ENCODE measurements around the gene RHPN2. TPM values are rescaled to one million over a fixed set of nuclear protein-coding genes. Genes with fewer than 3 reads are reported as not detected.
"Not testable (repeated sequence)": the region's sequence is repeated elsewhere in the genome, so short reads cannot be mapped to it uniquely, and the experiment has no call there.

RHPN2 gene
- total RNA-seq, 2 donors from 2014 or later, result 11.2 to 54.4 TPM

DNA sequence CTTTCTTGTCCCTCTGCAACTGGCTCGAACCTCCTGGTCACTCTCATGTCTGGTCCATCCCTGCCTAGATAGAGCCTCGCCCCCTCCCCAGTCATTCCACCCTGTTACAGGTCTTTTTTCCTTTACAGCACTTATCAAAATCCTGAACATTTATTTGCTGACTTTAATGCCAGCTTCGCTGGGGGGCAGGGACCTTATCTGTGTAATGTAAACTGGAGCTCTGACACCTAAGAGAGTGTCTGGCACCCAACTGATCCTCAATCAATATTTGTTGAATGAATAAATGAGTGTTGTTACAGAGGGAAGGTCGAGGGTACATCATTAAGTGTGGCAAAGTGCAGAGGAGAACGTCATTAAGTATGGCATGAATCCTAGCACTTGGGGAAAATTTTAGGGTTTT, 76.0 kb downstream of the RHPN2 start:
- Histone ChIP-seq H3K4me3 (no peak overlapping the region), H3K4me1 (peaks cover 10% of the 10 kb centered on the region), H3K9me3 (no peaks in the 10 kb centered on the region), H3K36me3 (replicated peaks in 1 of 2; ENCODE audit: insufficient read depth in 1 of 2, low read depth in 2 of 2) (peaks cover 0 to under 1% of the 10 kb centered on the region in 2 donors), H3K27ac (no peak overlapping the region), H3K27me3 (no peaks in the 10 kb centered on the region)
- intact Hi-C loops (cut with DNase I), result no loop called here
- ATAC-seq, result no peak
- peak in 1 of 4 donors; percentile 43 for DNase-seq
- 17 to 26% methylated on average over 5 of the region's 5 CpGs for WGBS, 2 donors
- no peak for TF ChIP-seq POLR2A (IDR thresholded peaks at IDR 0.05)
- TF ChIP-seq, protein P1, sequence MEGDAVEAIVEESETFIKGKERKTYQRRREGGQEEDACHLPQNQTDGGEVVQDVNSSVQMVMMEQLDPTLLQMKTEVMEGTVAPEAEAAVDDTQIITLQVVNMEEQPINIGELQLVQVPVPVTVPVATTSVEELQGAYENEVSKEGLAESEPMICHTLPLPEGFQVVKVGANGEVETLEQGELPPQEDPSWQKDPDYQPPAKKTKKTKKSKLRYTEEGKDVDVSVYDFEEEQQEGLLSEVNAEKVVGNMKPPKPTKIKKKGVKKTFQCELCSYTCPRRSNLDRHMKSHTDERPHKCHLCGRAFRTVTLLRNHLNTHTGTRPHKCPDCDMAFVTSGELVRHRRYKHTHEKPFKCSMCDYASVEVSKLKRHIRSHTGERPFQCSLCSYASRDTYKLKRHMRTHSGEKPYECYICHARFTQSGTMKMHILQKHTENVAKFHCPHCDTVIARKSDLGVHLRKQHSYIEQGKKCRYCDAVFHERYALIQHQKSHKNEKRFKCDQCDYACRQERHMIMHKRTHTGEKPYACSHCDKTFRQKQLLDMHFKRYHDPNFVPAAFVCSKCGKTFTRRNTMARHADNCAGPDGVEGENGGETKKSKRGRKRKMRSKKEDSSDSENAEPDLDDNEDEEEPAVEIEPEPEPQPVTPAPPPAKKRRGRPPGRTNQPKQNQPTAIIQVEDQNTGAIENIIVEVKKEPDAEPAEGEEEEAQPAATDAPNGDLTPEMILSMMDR (IDR thresholded peaks at IDR 0.05), result no peak

DNA sequence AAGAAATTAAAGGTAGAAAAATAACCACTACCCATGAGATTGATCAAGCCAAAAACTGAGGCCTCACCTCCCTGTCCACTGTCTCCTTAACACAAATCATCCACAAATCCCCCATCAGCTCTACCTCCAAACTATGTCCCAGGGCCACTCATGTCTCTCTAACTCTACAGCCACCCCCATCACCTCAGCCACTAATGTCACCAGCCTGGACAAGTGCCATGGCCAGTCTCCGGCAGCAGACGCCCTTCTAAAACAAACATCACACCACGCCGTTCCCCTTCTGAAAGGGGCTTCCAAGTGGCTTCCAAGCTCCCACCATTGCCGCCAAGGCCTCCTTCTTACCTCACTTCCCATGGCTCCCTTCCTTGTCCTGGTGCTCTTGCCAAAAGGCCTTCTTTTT, 76.4 kb downstream of the RHPN2 start:
- H3K27ac ChIP-seq; H3K9me3 ChIP-seq; H3K27me3 ChIP-seq; H3K36me3 ChIP-seq (replicated peaks in 1 of 2; ENCODE audit: insufficient read depth in 1 of 2, low read depth in 2 of 2); H3K4me3 ChIP-seq; H3K4me1 ChIP-seq; ATAC-seq; intact Hi-C loops (cut with DNase I): not testable (repeated sequence)
- WGBS, 2 donors, result 12 to 32% methylated on average over 5 of the region's 5 CpGs
- DNase-seq, result peak in 2 of 4 donors; percentile 19 to 26

DNA sequence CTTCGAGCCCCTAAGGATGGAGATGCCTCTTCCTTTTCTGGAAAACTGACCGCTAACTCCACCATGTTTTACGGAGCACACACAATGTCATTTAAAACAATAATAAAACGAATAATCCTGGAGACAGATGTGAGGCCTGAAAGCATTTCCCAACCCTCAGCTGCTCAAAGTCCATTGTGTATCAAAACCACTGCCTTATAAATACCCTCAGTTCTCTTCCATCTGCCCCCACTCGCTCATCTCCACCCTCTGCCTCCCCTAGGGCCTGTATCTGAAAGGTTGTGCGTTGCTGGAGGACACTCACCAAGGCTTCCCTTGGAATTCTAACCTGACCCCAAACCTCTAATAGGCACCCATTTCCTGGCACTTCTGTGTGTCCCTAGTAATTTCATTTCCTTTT, 82.2 kb downstream of the RHPN2 start:
- H3K27ac ChIP-seq; H3K9me3 ChIP-seq; intact Hi-C loops (cut with DNase I); H3K4me1 ChIP-seq; ATAC-seq; H3K27me3 ChIP-seq; H3K4me3 ChIP-seq; DNase-seq; H3K36me3 ChIP-seq (replicated peaks in 1 of 2; ENCODE audit: insufficient read depth in 1 of 2, low read depth in 2 of 2): not testable (repeated sequence)
- 94 to 96% methylated on average over 6 of the region's 6 CpGs for WGBS, 2 donors

DNA sequence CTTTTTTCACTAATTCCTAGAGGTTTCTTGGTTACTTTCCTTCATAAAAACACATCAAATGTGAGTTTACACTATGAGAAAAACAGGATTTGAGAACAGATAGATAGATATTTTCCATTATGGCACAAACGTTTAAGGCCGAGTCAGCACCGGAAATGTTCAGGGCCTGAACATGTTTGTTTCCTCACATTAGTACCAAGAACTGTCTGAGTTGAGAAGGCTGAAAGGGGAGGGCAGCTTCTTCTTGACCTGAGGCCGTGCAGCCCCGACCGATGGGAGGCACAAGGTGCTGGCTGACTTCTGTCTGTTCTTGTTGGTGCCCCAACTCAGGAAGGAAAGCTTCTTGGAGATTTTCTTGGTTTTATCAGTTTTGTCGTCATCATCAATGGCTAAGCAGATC, 84.9 kb downstream of the RHPN2 start:
- H3K36me3 ChIP-seq (replicated peaks in 1 of 2; ENCODE audit: insufficient read depth in 1 of 2, low read depth in 2 of 2); intact Hi-C loops (cut with DNase I); H3K9me3 ChIP-seq; H3K27ac ChIP-seq; H3K4me1 ChIP-seq; ATAC-seq; DNase-seq; H3K4me3 ChIP-seq; H3K27me3 ChIP-seq: not testable (repeated sequence)
- WGBS, 2 donors, result 76 to 87% methylated on average over 7 of the region's 7 CpGs

DNA sequence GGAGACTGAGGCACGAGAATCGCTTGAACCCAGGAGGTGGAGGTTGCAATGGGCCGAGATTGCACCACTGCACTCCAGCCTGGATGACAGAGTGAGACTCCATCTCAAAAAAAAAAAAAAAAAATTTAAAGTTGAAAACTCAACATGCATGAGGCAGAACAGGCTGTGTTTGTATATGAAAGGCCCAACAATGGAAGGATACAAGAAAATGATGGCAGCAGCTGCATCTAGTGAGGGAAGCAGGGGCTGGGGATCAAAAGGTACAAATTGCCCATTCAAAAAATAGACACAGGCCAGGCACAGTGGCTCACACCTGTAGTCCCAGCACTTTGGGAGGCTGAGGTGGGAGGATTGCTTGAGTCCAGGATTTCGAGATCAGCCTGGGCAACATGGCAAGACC, 86.9 kb downstream of the RHPN2 start:
- WGBS, 2 donors, result 87 to 94% methylated on average over 4 of the region's 4 CpGs
- H3K27ac ChIP-seq; intact Hi-C loops (cut with DNase I): not testable (repeated sequence)

DNA sequence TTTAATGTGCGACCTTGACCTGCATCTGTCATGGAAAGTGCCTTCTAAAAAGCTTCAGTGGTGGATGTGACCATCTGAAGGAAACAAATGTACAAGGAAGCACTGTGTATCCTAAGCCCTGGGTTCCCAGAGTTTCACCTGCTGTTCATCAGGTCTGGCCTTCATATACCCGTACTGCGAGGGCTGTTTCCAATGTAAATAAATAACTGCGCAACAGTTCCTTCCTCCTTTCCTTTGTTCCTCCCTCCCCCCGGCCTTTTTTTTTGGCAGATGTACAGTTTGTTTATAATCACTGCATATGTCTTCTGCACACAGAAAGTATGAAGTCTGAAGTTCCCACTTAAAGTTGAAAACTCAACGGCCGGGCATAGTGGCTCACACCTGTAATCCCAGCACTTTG, 87.4 kb downstream of the RHPN2 start:
- no peak for TF ChIP-seq POLR2A (IDR thresholded peaks at IDR 0.05)
- TF ChIP-seq, protein P1 (IDR thresholded peaks at IDR 0.05), result no peak
- Histone ChIP-seq H3K4me3 (no peak overlapping the region), H3K4me1 (peaks cover 10% of the 10 kb centered on the region), H3K36me3 (replicated peaks in 1 of 2; ENCODE audit: insufficient read depth in 1 of 2, low read depth in 2 of 2) (no peaks in the 10 kb centered on the region), H3K27ac (no peak overlapping the region), H3K27me3 (no peaks in the 10 kb centered on the region), H3K9me3 (no peaks in the 10 kb centered on the region)
- DNase-seq, result no peak
- no peak for ATAC-seq
- WGBS, 2 donors, result 52 to 61% methylated on average over 7 of the region's 7 CpGs
- intact Hi-C loops (cut with DNase I), result no loop called here

More for the DNA sequence above, 86.9 kb downstream of the RHPN2 start:
- H3K4me3 ChIP-seq; DNase-seq; H3K27me3 ChIP-seq; ATAC-seq; H3K36me3 ChIP-seq (replicated peaks in 1 of 2; ENCODE audit: insufficient read depth in 1 of 2, low read depth in 2 of 2); H3K4me1 ChIP-seq; H3K9me3 ChIP-seq: not testable (repeated sequence)

DNA sequence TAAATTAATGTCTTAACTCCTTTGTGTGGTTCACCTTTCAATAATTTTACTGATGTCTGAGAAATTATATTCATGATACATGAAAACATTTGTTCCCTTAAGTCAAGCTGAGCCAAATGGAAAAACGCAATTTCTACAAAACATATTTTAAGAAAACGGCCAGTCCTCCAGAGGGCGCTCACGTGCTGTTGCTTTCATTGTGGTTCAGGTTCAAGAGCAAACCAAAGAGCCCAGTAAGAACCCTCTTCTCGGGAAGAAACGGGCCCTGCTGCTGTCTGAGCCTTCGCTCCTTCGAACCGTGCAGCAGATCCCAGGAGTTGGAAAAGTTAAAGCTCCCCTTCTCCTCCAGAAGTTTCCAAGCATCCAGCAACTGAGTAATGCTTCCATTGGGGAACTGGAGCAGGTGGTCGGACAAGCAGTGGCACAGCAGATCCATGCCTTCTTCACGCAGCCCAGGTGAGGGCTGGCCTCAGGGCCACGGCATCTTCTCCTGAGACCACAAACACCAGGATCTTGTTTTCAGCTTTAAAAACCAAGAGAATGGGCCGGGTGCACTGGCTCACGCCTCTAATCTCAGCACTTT, 88.4 kb downstream of the RHPN2 start:
- Histone ChIP-seq H3K4me1 (peaks cover 10% of the 10 kb centered on the region), H3K27me3 (no peaks in the 10 kb centered on the region), H3K9me3 (no peaks in the 10 kb centered on the region), H3K36me3 (replicated peaks in 1 of 2; ENCODE audit: insufficient read depth in 1 of 2, low read depth in 2 of 2) (no peaks in the 10 kb centered on the region), H3K4me3 (no peak overlapping the region), H3K27ac (peak overlapping the region in 1 of 4 donors; percentile 8)
- TF ChIP-seq, protein P1 (IDR thresholded peaks at IDR 0.05), result peak; percentile 67 to 77 (median 72)
- TF ChIP-seq POLR2A (IDR thresholded peaks at IDR 0.05), result no peak
- ATAC-seq, result no peak
- intact Hi-C loops (cut with DNase I), result no loop called here
- peak; percentile 70 to 84 (median 76) for DNase-seq
- WGBS, 2 donors, result 24 to 34% methylated on average over 7 to 14 of the region's 14 CpGs
